GM18511 (cell line): ENCODE measurements around the gene ASF1B.
"Not testable (repeated sequence)": the region's sequence is repeated elsewhere in the genome, so short reads cannot be mapped to it uniquely, and the experiment has no call there.

Source experiments
- ATAC-seq: cut with Tn5 transposase; IDR thresholded peaks from one replicate; pipeline ENCODE4 v1.9.1; 2021; ENCODE audit warnings: mild to moderate bottlenecking, moderate library complexity; ENCODE audit not compliant: unreplicated experiment

The ASF1B gene

DNA sequence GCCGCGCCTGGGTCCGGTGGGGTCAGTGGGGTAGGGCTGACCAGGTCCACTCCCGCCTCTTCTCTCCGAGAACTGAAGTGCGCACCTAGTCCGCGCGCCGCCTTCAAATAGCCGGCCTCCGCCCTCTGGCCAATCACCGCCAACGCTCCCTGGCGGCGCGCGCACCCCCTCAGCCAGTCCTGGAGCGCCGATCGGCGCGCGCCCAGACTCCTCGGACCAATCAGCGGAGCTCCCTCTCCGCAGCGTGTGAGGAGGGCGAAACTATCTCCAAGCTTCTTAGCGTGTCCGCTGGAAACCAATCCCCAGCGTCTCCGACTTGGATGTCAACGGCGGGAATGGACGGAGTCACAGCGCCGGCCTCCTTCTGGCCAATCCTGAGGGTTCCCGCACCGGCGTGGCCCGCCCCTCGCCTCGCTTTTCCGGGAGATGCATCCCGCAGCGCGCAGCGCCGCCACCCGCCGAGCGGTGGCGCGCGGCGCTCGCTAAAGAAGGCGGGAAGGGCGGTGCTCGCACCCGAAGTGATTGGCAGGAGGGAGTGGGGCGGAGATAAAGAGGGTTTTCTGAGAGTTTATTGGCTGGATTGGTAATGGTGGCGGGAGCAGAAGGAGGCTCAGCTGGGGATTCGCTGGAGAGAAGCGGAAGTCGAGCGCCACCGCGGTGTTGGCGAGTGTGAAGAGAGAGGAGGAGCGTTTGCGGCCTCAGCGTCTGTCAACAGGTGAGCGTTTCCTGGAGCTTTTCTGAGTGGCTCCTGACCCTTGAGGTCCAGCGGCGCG lies at the start of gene ASF1B:
Gene ASF1B (minus strand): TSS at position 81 of the 773 bp plus-strand sequence. CDS start 133 bp downstream, outside the sequence.
- peak; percentile 84 for ATAC-seq

DNA sequence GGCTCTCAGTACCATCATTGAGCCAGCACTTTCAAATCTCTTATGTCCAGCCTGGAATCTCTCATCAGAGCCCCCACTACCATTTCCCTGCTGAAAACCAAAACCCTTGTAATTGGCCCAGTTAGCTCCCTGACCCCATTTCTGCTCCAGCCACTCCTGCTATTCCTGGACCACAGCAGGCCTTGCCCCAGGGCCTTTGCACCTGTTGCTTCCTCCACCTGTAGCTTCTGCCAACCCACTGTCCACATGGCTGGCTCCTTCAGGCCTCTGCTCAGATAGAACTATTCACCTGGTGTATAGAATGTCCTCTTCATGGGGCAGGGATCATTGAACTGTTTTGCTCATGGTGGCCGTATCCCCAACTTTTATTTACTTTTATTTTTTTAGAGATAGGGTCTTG lies 49.3 kb upstream of the ASF1B start:
- not testable (repeated sequence) for ATAC-seq

DNA sequence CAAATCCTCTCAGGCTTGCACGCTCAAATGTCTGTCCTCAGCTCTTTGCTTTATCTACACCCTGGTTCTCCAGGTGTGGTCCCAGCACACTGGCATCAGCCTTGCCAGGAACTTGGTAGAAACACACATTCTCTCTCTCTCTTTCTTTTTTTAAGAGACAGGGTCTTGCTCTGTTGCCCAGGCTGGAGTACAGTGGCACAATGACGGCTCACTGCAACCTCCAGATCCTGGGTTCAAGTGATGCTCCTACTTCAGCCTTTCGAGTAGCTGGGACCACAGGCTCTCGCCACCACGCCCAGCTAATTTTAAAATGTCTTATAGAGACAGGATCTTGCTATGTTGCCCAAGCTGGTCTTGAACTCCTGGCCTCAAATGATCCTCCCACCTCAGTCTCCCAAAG lies 48.8 kb upstream of the ASF1B start:
- ATAC-seq, result no peak

DNA sequence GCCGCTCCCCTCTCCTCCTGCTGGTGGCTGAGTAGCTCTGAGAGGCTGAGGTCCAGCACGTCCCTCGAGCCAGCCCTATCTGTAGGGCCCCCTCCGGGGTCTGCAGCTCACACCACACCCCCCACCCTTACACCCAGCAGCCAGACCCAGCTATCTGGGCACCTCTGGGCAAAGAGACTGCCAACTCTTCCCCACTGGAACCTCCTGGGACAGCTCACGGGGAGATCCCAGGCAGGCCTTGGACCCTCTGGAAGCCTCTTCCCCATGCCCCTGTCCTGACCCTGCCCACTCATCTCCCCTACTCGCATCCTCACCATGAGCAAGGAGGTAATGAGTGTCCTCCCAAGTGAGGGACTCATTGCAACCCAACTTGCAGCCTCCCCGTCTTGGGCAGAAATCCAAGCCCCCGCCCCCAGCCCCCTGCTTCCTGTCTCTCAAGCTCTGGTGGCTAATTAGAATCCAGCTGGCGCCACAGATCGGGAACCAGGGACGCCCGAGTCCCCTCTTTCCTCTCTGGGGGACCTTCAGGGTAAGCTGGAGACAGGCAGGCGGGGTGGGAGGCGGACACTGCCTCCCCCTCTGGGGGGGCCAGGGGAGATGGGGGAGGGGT lies 47.5 kb upstream of the ASF1B start:
- ATAC-seq, result no peak

DNA sequence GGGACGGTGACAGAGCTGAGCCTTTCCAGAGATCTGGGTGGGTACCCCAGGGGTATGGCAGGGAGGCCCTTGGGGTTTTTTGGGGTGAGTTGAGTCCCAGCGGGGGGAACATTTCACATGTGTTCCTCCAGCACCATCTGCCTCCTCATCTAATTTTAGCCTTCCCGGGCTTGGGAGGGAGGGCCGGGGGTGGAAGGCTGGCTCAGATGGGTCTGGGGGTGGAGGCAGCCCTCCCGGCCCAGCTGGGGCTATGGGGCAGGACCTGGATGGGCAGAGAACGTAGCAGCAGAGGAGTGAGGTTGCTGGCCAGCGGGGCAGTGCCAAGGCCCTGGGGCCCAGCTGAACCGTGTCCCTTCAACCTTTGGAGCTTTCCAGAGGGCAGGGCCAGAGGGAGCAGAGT lies 46.1 kb upstream of the ASF1B start:
- no peak for ATAC-seq

DNA sequence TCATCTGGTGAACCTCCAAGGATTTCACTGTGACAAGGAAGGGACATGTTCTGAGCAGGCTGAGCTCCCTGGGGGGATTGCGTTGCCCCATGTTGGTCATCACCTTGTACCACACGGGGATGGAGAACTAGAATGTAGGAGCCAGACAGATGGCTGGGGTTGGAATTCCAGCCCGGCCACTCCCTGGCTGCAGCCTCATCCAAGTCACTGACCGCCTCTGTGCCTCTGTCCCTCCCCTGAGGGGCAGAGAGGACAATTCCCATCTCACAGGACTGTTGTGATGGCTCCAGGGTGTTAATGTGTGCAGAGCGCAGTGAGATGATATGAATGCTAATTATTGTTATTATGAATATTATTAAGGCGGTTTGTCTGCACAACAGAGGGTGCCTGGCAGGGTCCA lies 45.5 kb upstream of the ASF1B start:
- ATAC-seq, result no peak

DNA sequence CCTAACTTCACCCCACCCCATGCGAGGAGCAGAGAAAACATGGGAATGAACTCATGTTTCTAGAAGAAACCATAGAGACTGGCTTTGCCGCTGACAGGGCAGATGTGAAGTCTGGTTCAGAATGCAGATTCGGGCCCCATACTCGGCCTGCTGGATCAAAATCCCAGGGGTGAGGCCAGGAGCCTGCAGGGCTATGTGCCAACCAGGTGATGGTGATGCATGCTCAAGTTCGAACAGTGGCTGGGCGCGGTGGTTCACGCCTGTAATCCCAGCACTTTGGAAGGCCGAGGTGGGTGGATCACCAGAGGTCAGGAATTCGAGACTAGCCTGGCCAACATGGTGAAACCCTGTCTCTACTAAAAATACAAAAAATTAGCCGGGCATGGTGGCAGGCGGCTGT lies 44.8 kb upstream of the ASF1B start:
- not testable (repeated sequence) for ATAC-seq

DNA sequence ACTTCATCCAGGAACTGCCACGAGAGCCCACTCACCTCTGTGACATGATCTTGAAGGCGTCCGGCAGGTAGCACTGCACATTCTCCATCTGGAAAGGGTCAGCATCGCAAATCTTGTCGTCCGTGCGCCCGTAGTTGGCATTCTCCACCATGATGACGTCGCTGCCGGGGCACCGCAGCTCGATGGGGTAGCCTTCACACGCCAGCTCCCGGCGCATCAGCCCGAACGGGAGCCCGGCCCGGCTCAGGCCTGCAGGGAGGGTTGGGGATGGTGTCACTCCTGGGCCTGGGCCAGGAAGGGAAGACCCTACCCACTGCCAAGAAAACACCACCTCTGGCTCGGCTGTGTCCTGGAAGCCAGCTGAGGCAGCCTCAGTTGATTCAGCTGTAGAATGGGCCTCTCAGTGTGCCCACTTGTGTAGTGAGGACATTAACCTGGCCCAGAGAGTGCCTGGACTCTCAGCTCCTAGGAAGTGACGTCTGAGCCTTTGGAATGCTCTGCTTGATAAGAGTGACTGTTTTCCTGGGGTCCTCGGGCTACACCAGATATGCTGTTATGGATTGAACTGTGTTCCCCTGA lies 41.2 kb upstream of the ASF1B start:
- no peak for ATAC-seq

DNA sequence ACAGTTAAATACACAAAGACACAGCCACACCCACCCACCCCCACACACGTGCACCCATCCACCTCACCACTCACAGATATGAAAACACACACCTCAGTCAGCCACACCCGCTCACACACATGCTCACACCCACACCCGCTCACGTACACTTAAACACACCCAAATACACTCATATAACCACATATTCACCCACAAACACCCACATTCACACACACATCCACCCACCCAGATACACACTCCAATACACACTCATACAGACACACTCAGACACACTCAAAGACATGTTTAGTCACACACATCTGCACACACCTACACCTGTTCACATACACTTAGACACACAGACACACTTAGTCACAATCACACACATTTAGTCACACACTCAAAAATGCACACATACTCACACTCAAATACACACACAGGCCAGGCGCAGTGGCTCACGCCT lies 39.0 kb upstream of the ASF1B start:
- no peak for ATAC-seq

DNA sequence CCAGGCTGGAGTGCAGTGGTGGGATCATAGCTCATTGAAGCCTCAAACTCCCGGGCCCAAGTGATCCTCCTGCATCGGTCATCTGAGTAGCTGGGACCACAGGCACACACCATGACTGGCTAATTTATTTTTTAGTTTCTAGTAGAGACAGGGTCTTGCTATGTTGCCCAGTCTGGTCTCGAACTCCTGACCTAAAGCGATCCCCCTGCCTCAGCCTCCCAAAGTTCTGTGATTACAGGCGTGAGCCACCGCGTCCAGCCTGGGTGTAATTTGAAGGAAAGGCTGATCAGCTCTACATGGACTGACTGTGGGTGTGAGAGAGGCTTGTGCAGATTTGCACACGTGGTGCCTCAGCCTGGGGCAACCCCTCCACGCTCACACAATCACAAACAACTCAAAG lies 38.5 kb upstream of the ASF1B start:
- no peak for ATAC-seq

DNA sequence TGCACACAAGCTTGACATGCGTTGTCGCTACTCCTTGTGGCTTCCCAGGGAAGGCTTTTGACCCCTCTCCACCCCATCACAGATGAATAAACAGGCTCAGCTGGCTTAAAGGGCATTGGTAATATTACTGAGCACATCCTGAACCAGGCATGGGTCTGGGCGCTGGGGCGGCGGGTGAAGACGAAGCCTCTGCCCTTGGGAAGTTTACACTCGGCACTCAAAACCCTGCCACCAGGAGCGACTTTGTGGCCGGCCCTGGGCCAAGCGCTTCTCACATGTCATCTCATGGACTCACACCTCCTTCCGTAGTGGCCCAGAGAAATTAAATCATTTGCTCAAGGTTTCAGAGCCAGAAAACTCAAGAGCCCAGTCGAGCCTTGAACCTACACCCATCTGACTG lies 32.6 kb upstream of the ASF1B start:
- no peak for ATAC-seq

DNA sequence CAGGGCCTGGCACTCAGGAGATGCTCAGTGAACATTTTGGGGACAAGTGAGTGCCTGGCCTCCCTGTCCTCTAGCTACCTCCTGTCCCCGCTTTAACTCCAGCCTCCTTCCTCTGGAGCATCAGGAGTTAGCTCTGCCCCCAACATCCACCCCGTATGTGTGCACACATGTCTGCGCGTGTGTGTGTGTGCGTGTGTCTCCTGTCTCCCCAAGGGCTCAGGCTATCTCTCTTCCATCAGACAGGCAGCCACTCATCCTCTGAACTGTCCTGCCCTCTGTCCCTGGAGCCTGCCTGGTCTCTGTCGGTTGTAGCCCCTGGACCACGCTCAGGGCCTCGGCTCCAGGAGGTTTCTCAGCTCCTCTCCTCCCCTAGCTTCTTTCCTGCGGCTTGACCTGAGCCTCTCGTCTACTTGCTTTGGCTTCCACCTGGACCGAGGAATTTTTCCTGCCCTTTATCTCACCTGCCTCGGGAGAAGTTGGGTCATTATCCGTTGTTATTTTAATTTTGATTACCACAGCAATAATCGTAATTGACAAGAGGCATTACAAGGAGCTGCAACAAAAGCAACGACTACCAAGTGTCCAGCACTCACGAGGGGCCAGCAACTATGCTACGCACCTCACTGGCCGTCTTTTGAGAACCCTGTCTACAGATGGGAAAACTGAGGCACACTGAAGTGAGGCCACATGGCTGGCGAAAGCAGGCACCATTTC lies 32.0 kb upstream of the ASF1B start:
- ATAC-seq, result no peak

DNA sequence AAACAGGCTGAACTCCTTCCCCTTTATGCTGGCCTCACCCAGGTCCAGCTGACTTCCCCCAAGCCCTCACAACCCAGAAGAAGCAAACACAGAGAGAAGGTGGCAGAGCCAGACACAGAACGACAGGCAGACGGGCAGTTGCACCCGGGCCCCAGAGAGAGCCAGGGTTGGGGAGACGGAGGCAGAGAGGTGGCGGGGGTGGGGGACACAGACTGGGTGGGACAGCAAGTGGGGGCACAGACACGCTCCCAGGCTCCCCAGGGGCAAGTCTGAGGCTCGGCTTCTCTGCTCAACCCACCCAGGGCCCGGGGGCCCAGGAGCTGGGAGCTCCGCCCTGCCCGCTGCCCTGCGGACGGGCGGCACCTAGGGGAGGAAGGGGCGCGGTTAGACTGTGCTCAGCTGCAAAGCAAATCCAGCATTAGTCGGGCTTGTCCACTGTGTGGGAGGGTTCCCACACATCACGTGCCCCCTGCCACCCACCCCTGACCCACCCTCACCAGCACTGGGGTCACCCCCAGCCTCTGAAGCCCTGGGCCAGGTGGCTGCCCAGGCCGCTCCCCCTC lies 31.3 kb upstream of the ASF1B start:
- no peak for ATAC-seq

DNA sequence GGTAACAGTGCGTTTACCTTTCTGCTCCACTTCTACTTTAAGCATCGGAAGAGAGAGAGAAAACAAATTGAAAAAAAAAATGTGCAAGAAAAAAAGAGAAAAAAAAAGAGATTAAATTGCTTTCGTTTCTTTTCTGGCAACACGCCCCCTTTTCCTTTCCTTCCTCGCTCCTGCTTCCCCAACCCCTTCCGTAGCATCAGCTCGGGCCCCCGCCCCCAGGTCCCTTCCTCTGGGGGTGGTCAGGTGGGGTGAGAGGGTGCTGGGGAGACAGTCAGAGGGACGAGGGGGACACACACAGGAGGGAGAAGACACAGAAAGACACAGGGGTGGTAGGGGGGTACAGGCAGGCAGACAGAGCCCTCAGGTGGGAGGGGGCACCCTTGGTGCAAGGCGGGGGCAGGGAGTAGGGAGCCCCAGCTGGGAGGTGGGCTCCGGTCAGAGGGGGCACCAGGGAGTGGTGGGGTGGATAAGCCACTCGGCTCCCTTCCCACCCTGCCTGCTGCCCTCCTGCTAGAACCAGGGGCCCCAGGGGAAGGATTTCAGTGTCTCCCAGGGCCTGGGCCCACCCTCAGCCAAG lies 30.7 kb upstream of the ASF1B start:
- no peak for ATAC-seq

DNA sequence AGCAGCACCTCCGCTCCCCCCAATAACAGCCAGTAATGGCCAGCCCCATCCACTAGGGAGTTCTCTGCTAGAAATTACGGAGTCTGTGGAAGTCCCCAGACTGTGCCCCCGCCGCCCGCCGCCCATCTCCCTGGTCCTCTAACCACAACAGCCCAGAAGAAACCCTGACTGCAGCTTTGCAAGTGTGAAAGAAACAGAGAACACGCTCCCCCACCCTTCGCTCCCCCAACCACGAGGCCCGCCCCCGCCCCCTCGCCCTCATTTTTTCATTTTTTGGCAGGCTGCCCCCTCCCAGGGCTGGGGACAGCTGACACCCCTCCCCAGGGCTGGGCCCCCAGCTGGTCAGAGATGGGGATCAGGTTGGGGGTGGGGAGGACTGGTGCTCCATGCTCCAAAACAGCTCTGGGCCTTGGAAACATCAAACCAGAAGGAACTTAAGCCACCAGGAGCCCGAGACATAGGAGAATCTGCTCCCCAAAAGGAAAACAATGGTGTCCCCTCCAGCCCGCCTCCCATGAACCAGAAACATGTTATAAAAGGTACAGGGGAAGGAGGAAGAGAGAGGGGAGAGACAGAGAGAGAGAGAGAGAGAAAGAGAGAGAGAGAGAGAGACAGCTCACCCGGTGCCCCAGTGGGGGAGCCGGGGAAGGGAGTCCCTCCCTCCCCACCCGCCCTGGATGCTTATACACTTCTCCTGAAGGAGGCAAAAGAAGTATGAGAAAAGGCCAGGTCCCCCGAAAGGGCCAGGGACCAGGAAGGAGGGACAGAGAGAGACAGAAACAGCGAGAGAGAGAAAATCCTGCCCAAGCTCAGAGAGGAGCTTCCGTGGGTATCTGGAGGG lies 29.8 kb upstream of the ASF1B start:
- ATAC-seq, result no peak

DNA sequence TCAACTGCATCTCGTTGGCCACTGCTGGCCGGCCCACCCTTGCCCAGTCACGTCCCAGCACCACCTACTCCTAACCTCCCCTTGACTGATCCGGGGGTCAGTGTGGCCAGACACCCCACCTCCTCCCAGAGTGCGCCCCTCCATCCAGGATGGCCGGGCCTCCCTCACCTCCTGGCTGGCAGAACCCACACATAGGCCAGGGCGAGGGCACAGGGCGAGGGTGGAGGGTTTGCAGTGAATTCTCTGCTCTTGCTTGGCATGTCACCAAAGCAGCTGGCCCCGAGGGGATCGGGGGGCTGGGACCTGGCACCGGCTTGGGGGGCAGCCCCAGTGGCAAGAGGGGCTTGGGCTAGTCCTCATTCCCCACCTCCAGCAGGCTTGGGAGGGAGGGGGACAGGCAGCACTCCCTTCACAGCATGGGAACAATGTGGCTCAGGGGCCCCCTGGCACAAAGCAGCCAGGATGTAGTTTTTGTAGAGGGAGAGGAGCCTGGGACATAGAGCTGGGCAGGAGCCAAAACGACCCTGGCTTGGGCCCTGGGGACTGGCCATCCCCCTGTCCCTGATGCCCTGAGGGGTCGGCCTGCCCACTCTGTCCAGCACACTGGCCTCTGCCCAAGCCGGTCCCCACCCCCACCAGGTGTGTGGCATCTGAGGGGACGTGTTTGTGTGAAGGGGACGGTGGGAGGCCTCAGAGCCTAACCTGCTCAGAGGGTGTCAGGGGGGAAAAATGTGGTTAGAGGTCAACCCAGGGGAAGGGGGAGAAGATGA lies 28.5 kb upstream of the ASF1B start:
- ATAC-seq, result no peak

DNA sequence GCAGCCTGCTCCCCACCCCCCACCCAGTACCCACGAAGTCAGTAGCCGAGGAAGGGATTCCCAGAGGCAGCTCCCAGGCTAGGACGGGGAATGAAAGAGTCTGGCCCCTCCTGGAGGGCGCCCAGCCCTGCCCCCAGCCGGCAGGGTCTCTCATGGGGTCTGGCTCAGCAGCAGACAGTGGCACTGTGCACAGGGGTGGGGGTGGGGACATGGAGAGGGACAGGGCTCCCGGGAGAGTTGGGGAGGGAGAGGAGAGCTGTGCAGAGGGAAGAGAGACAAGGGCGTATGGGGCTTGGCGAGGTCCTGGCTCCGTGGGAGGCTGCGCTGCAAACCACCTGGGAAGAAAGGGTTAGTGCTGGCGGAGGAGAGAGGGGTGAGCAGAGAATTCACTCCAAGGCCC lies 27.7 kb upstream of the ASF1B start:
- ATAC-seq, result no peak

DNA sequence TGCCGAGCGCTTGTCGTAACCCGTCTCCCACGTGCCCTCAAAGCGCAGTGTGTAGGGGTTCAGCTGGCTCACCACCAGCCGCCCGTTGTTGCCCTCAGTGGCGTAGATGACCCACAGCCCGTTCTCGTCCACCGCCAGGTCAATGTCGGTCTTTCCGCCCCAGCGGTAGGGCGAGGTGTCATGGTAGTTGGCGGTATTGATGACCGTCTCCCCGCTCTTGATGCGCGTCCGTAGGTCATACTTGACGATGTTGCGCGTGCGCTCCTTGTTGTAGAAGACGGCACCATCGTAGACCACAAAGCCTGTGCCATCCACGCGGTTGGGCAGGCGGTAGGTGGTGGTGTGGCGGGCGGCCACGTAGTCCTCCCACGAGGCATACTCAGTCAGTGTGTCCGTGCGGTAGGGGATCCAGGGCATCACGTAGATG lies 26.5 kb upstream of the ASF1B start:
- no peak for ATAC-seq

DNA sequence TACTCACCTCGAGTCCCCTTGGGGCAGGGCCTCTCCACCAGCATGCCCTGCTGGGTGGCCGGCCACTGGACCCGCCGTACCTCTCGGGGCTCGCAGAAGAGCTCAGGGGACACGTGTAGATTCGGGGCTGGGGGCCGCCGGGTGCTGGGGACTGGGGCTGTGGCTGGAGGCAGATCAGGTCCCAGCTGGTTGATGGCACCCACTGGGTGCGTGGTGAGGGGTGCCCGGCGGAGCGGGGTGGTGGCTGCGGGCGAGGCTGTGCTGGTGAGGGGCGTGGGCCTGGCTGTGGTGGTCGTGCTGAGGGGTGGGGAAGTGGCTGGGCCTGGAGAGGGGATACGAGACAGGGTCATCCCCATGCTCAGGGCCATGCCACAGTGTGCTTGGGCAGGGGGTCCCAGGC lies 24.9 kb upstream of the ASF1B start:
- no peak for ATAC-seq
